Left ventricle myocardium inferior (tissue), 1 donor: ENCODE measurements around the gene S100A14. TPM values are rescaled to one million over a fixed set of nuclear protein-coding genes. Genes with fewer than 3 reads are reported as not detected.
"Not testable (repeated sequence)": the region's sequence is repeated elsewhere in the genome, so short reads cannot be mapped to it uniquely, and the experiment has no call there.

Experiments used
- DNase-seq: peaks from one replicate; pipeline ENCODE4 v3.0.0-alpha.2; 2020
- H3K27ac ChIP-seq: fragments of 200-600 bp; replicated peaks from 2 replicates; pipeline ENCODE4 v1.8.0; 2021
- H3K27me3 ChIP-seq: fragments of 200-600 bp; 2 replicates; pipeline ENCODE4 v1.8.0; 2021; ENCODE audit warnings: low read depth
- H3K36me3 ChIP-seq: fragments of 200-600 bp; 2 replicates; pipeline ENCODE4 v1.8.0; 2021
- H3K4me1 ChIP-seq: fragments of 200-600 bp; 2 replicates; pipeline ENCODE4 v1.8.0; 2021
- H3K4me3 ChIP-seq: fragments of 200-600 bp; 2 replicates; pipeline ENCODE4 v1.8.0; 2021; ENCODE audit warnings: mild to moderate bottlenecking, moderate library complexity
- H3K9me3 ChIP-seq: fragments of 200-600 bp; replicated peaks from 2 replicates; pipeline ENCODE4 v1.8.0; 2021
- CTCF ChIP-seq: fragments of 200-600 bp; IDR thresholded peaks from 2 replicates; pipeline ENCODE4 v1.8.0; 2021; ENCODE audit warnings: antibody characterized with exemption, mild to moderate bottlenecking, borderline replicate concordance
- intact Hi-C: fragments of 100-400 bp; cut with micrococcal nuclease; formaldehyde crosslinking; loops from one replicate; pipeline ENCODE4 v1.11.0; 2022
- total RNA-seq: library from RNA; stranded (reverse); fragmentation: NEBNext Ultra II Directional; extraction: Animal tissue kit (Norgen Biotek cat#: 25700); gene quantifications from one replicate; pipeline ENCODE4 v1.2.1, GENCODE V29; 2021
- donor health status: DM: no; HTN: yes; CAD: no; lungs with severe emphysema.

The S100A14 gene
- total RNA-seq, 1 donor from 2014 or later, result 6.5 TPM

- Histone ChIP-seq H3K36me3 (peaks cover 82% of the 10 kb centered on the region), H3K4me1 (peaks cover 75% of the 10 kb centered on the region), H3K27me3 (no peaks in the 10 kb centered on the region), H3K4me3 (no peak overlapping the region), H3K9me3 (no peaks in the 10 kb centered on the region), H3K27ac (peak overlapping the region; percentile 55)
- DNase-seq, result no peak
- intact Hi-C loops, result no loop called here
- no peak for TF ChIP-seq CTCF
These were observed 27.7 kb upstream of the S100A14 start for GRCh38 chr1:153643816-153644215.

- Histone ChIP-seq H3K36me3 (peaks cover 89% of the 10 kb centered on the region), H3K4me1 (peaks cover 77% of the 10 kb centered on the region), H3K27me3 (no peaks in the 10 kb centered on the region), H3K4me3 (no peak overlapping the region), H3K9me3 (no peaks in the 10 kb centered on the region), H3K27ac (peak overlapping the region; percentile 6)
- no peak for DNase-seq
- no peak for TF ChIP-seq CTCF
- intact Hi-C loops, result no loop called here
These were observed 27.0 kb upstream of the S100A14 start for GRCh38 chr1:153643100-153643499.

- intact Hi-C loops, result no loop called here
- no peaks in the 10 kb centered on the region for H3K9me3 ChIP-seq
- H3K27ac ChIP-seq, result peak overlapping the region; percentile 21
- peaks cover 99% of the 10 kb centered on the region for H3K36me3 ChIP-seq
- no peaks in the 10 kb centered on the region for H3K27me3 ChIP-seq
- TF ChIP-seq CTCF, result no peak
- no peak for DNase-seq
- H3K4me3 ChIP-seq, result no peak overlapping the region
- peaks cover 87% of the 10 kb centered on the region for H3K4me1 ChIP-seq
These were observed 26.0 kb upstream of the S100A14 start for GRCh38 chr1:153642161-153642560.

GRCh38 chr1:153640861-153641260, 24.7 kb upstream of the S100A14 start:
- Histone ChIP-seq H3K4me1 (peaks cover 97% of the 10 kb centered on the region), H3K27me3 (no peaks in the 10 kb centered on the region), H3K36me3 (peaks cover 100% of the 10 kb centered on the region), H3K4me3 (no peak overlapping the region), H3K27ac (peak overlapping the region; percentile 100), H3K9me3 (no peaks in the 10 kb centered on the region)
- intact Hi-C loops, result no loop called here
- TF ChIP-seq CTCF, result no peak
- no peak for DNase-seq

GRCh38 chr1:153640213-153640612, 24.1 kb upstream of the S100A14 start:
- DNase-seq, H3K9me3 ChIP-seq, intact Hi-C loops, H3K4me3 ChIP-seq, H3K27me3 ChIP-seq: not testable (repeated sequence)
- Histone ChIP-seq H3K36me3 (peaks cover 98% of the 10 kb centered on the region), H3K4me1 (peaks cover 100% of the 10 kb centered on the region), H3K27ac (peak overlapping the region; percentile 100)

- Histone ChIP-seq H3K27me3 (no peaks in the 10 kb centered on the region), H3K9me3 (no peaks in the 10 kb centered on the region), H3K36me3 (peaks cover 92% of the 10 kb centered on the region), H3K4me3 (peak overlapping the region; percentile 88), H3K27ac (peak overlapping the region; percentile 100), H3K4me1 (peaks cover 100% of the 10 kb centered on the region)
- intact Hi-C loops, result no loop called here
- TF ChIP-seq CTCF, result no peak
- DNase-seq, result no peak
These were observed 23.2 kb upstream of the S100A14 start for GRCh38 chr1:153639280-153639679.
